ENCODE measurements around the gene CLEC4E.

DNA sequence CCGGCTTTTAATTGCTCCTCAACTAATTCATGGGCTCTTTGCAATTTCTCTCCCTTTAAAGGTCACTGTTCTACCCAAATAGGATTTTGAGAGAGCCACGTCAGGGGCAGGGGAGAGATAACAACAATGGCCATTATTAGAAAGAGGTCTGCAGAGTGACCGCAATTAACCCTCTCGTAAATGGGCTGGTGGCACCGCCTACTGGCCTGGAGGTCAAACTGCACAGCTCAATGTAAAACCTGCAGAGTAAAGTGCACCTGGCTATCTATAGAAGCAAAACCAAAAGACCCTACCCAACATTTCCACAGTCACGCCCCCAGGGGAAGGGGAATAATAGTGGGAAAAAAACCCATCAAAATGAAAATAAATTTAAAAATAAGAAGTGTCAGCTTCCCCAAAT, 21.6 kb upstream of the CLEC4E start:
- no peak for TF ChIP-seq POLR2A (IDR thresholded peaks at IDR 0.05; ENCODE audit: low read depth, low read length)
- TF ChIP-seq POLR2AphosphoS5 (IDR thresholded peaks at IDR 0.05; ENCODE audit: low read depth, low read length) = no peak

Measured in GM12891 (cell line).